HFF-Myc (cell line): ENCODE data around the gene CCSER1.

Experiments
- DNase-seq: peaks from one replicate; pipeline ENCODE4 v3.0.0-alpha.2; 2011; ENCODE audit warnings: low read depth; ENCODE audit errors: extremely low read depth
- H3K4me3 ChIP-seq: replicated peaks from 2 replicates; pipeline ENCODE4 v1.5.1; 2011; ENCODE audit warnings: low read depth, mild to moderate bottlenecking, control low read depth, low read length
- TF ChIP-seq, protein P1 (sequence below): IDR thresholded peaks from 2 replicates; pipeline ENCODE4 v1.5.1; 2012; ENCODE audit warnings: mild to moderate bottlenecking, low read depth, low read length, control low read depth; ENCODE audit errors: missing control alignments

Gene CCSER1

DNA sequence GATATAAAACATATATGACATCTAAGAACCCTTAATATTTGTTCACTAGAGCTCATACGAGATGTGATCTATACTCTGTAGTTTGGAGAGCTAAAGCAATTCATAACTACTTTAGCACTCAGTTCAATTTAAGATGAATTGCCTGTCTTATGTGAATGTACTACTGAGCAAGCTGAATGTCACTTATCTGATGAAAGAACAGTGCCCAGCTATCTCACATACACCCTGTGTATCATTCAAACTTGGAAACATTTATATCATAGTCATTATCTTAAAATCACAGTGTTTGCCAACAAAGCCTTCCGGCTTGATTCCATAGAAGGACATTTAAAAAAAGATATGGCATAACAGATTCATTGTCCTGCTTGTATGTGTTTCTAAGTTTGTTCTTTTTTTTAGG lies 639.6 kb downstream of the CCSER1 start:
- DNase-seq = no peak
- H3K4me3 ChIP-seq = no peak overlapping the region
- TF ChIP-seq, protein P1, sequence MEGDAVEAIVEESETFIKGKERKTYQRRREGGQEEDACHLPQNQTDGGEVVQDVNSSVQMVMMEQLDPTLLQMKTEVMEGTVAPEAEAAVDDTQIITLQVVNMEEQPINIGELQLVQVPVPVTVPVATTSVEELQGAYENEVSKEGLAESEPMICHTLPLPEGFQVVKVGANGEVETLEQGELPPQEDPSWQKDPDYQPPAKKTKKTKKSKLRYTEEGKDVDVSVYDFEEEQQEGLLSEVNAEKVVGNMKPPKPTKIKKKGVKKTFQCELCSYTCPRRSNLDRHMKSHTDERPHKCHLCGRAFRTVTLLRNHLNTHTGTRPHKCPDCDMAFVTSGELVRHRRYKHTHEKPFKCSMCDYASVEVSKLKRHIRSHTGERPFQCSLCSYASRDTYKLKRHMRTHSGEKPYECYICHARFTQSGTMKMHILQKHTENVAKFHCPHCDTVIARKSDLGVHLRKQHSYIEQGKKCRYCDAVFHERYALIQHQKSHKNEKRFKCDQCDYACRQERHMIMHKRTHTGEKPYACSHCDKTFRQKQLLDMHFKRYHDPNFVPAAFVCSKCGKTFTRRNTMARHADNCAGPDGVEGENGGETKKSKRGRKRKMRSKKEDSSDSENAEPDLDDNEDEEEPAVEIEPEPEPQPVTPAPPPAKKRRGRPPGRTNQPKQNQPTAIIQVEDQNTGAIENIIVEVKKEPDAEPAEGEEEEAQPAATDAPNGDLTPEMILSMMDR = no peak

DNA sequence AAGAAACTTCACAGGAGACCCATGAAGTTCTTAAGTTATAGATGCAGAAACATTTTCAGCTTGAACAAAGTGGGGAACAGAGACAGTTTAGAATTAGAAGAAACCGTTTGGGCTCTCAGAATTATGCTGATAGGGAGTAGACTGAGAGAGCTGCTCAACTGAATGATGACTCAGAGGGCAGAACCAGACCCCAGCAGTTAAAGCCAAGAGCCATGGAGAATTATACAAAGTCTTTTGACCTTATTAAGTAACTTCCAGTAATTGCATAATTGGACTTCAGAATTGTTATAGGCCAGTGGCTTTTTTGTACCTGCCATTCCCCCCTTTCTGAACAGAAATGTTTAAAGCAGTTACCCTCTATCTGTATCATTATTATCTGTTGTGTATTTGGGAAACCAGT lies 642.1 kb downstream of the CCSER1 start:
- TF ChIP-seq, protein P1 = no peak
- H3K4me3 ChIP-seq = no peak overlapping the region
- no peak for DNase-seq

DNA sequence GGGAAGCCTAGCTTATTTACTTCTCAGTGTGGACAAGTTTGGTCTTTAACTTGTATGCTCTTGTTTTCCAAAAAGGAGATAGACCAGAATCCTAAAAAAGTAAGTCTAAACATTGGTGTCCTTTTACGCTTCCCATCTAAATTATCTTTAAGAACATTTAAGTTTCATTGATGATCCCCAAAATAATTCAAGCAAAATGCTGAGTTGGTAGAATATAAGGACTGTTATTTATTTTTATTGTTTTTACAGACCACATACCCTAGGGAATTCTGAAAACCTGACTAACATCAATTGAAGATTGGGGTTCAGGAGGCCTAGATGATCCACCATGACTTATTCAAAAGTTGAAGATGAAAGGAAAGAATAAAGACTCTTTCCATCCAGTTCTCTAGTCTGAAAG lies 653.0 kb downstream of the CCSER1 start:
- TF ChIP-seq, protein P1 = no peak
- no peak overlapping the region for H3K4me3 ChIP-seq
- no peak for DNase-seq

DNA sequence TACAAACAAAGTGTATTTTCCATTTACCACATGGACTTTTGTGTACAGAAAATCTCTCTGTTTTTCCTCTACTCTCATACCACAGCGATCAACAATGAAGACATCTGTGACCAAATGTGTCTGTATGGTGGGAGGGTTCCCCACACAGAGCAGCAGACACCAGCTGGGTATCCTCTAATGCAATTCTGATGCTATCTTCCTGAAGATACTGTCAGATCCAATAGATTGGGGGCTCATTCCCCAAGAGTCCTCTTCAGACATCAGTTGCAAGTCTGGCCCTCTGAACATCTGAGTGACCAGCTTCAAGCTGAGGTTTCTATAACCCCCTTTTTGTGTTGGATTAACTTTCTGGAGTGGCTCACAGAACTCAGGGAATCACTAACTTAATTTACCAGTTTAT lies 659.4 kb downstream of the CCSER1 start:
- TF ChIP-seq, protein P1 = no peak
- no peak overlapping the region for H3K4me3 ChIP-seq
- DNase-seq = no peak

DNA sequence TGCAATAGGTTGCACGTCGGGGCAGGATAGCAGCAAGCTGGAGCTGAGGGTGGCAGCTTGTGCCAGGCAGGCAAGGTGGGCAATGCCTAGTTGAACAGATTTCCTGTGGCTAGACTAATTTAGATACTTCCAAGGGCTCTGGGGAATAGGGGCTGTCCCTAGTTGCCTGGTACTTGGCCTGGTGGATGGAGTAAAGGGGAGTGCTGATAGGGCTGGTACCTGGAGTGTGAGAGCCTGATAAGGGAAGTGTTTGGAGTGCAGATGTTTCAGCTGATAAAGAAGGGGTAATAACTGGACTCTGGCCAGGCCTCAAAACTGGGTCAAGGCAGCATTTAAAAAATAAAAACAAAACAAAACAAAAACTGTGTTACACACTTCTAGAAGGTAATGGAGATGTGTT lies 665.5 kb downstream of the CCSER1 start:
- TF ChIP-seq, protein P1 = no peak
- H3K4me3 ChIP-seq = no peak overlapping the region
- no peak for DNase-seq

DNA sequence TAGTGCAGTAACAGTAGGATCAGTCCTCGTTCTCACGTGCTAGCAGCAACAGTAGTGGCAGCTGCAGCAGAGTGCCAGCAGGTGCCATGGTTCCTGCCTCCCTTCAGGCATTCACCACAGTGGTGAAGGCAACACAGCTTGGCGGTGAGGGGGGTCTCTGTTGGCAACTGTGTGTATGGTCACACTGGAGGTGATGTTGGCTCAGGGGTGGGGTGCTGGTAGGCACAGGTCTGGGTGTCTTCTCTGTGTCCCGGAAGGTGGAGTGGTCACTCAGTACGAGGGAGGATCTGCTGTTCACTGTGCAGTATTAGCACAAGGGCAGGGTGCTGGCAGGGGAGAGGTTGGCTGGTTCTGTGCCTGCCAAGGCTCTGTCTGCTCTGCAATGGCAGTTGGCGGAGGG lies 671.8 kb downstream of the CCSER1 start:
- DNase-seq = no peak
- no peak overlapping the region for H3K4me3 ChIP-seq
- TF ChIP-seq, protein P1 = no peak

DNA sequence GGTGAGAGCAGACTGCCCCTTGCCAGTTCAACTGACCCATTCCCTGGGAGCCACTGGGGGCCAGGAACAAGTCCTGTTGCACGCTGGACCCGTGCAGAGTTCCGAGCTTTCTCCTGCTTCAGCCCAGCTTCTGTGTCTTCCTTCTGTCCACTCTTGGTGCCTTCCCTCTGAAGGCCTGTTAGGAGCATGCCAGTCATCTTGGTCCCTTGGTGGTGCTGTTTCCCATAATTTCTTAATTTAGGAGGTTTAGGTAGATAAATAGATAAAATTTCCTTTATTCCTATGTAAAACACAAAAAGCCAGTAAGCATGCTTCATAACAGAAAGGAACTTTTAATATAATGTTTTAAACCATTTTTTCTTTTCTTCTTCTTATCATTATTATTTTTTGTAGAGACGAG lies 672.7 kb downstream of the CCSER1 start:
- no peak for DNase-seq
- no peak overlapping the region for H3K4me3 ChIP-seq
- TF ChIP-seq, protein P1 = no peak
